ENCODE data around the gene PLCG1. TPM values are rescaled to one million over a fixed set of nuclear protein-coding genes. Genes with fewer than 3 reads are reported as not detected.

Gene PLCG1
- total RNA-seq, 6 donors from 2014 or later = 69.8 to 383 (median 99.5) TPM

- Histone ChIP-seq H3K27ac (no peak overlapping the region), H3K36me3 (no peaks in the 10 kb centered on the region), H3K27me3 (no peaks in the 10 kb centered on the region), H3K9me3 (no peaks in the 10 kb centered on the region), H3K4me1 (peaks cover 0 to 11% (median 5%) of the 10 kb centered on the region in 4 donors), H3K4me3 (no peak overlapping the region)
- TF ChIP-seq POLR2AphosphoS5 (IDR thresholded peaks at IDR 0.05) (no peak), CTCF (IDR thresholded peaks at IDR 0.05) (no peak), POLR2A (IDR thresholded peaks at IDR 0.05) (no peak), EP300 (IDR thresholded peaks at IDR 0.05) (no peak)
- DNase-seq (no peak), ATAC-seq (ENCODE audit: low FRiP score in 2 of 2) (no peak)
- WGBS, 2 donors = 86 to 94% methylated on average over 1 of the region's 1 CpG
These were observed 86.9 kb downstream of the PLCG1 start for GRCh38 chr20:41224281-41224680.

GRCh38 chr20:41225091-41225490, 87.7 kb downstream of the PLCG1 start:
- no peak for TF ChIP-seq POLR2AphosphoS5 (IDR thresholded peaks at IDR 0.05)
- no peak for TF ChIP-seq EP300 (IDR thresholded peaks at IDR 0.05)
- TF ChIP-seq CTCF (IDR thresholded peaks at IDR 0.05) = no peak
- TF ChIP-seq POLR2A (IDR thresholded peaks at IDR 0.05) = no peak
- ATAC-seq (ENCODE audit: low FRiP score in 2 of 2) = no peak
- Histone ChIP-seq H3K27ac (no peak overlapping the region), H3K4me1 (peaks cover 0 to 13% (median 6%) of the 10 kb centered on the region in 4 donors), H3K4me3 (no peak overlapping the region), H3K27me3 (no peaks in the 10 kb centered on the region), H3K9me3 (no peaks in the 10 kb centered on the region), H3K36me3 (no peaks in the 10 kb centered on the region)
- WGBS, 2 donors = 47 to 63% methylated on average over 1 of the region's 1 CpG
- DNase-seq = no peak

- DNase-seq = no peak
- Histone ChIP-seq H3K9me3 (no peaks in the 10 kb centered on the region), H3K27me3 (no peaks in the 10 kb centered on the region), H3K27ac (no peak overlapping the region), H3K4me3 (no peak overlapping the region), H3K36me3 (no peaks in the 10 kb centered on the region), H3K4me1 (peaks cover 0 to 13% (median 6%) of the 10 kb centered on the region in 4 donors)
- WGBS, 2 donors = 83 to 96% methylated on average over 1 of the region's 1 CpG
- ATAC-seq (ENCODE audit: low FRiP score in 2 of 2) = no peak
- TF ChIP-seq POLR2A (IDR thresholded peaks at IDR 0.05) (no peak), EP300 (IDR thresholded peaks at IDR 0.05) (no peak), POLR2AphosphoS5 (IDR thresholded peaks at IDR 0.05) (no peak), CTCF (IDR thresholded peaks at IDR 0.05) (no peak)
These were observed 89.1 kb downstream of the PLCG1 start for GRCh38 chr20:41226426-41226825.

Small RNA genes within 50 kb of the gene (small RNA-seq; reads per million reads assigned to genes)
- gene AL022394.1 = 0 reads per million in 4 donors
- 0 to 0.11 (median 0) reads per million in 4 donors for gene MIR6871

Other genes with a start within 250 kb of the PLCG1 start
- gene TOP1, start 108.7 kb upstream of the PLCG1 start, total RNA-seq = 10 to 100 TPM; 39.8 to 94.2 (median 49.0) TPM
- 10 to 100 TPM; 30.4 to 57.5 (median 44.9) TPM for gene ZHX3, start 180.2 kb downstream of the PLCG1 start, total RNA-seq
- 10 to 100 TPM in 5 of 6 donors, 1 to 10 TPM in 1; 9.4 to 78.6 (median 14.2) TPM for gene LPIN3, start 203.3 kb downstream of the PLCG1 start, total RNA-seq
- gene EMILIN3, start 229.3 kb downstream of the PLCG1 start, total RNA-seq = under 1 TPM in 4 of 6 donors, not detected in 2; 0.06 to 0.61 (median 0.16) TPM

Data from upper lobe of left lung (tissue), 6 donors.